NK-92 treated with Interleukin-12 subunit alpha and Interleukin-12 subunit beta, amount 100 ng/mL, for 24 hours (cell line): Measurements from ENCODE around the gene LNX1.

ENCODE experiments used
- DNase-seq: peaks from one replicate; lab custom pipeline; 2025; lab: John Stamatoyannopoulos, UW

LNX1 gene

DNA sequence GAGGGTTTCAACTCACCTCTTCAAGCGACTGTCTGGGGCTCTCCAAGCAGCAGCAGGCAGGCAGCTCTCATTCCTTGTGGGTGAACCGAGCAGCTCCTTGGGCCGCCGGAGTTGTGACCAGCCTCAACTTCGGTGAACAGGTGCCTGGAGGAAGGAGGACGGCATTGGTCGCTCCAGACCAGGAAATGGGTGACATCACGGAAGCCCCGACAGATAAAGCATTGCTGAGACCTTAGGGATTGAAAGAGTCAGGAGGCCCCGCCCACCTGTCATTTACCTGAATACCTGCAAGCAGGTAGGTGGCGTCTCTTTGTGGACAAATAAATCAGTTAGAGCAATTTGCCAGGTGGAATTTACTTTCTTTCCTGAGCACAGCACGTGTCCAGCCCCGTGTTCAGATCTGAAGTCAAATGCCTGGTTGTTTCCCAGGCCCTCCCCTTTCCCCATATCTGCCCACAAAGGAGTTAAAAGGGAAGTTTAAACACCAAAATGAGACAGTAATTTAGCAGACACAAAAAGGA lies at the start of gene LNX1:
Gene LNX1, minus strand, starts transcription at position 115 of the 521 bp plus-strand sequence. CDS start 17,484 bp downstream, outside the sequence.
- no peak for DNase-seq

DNA sequence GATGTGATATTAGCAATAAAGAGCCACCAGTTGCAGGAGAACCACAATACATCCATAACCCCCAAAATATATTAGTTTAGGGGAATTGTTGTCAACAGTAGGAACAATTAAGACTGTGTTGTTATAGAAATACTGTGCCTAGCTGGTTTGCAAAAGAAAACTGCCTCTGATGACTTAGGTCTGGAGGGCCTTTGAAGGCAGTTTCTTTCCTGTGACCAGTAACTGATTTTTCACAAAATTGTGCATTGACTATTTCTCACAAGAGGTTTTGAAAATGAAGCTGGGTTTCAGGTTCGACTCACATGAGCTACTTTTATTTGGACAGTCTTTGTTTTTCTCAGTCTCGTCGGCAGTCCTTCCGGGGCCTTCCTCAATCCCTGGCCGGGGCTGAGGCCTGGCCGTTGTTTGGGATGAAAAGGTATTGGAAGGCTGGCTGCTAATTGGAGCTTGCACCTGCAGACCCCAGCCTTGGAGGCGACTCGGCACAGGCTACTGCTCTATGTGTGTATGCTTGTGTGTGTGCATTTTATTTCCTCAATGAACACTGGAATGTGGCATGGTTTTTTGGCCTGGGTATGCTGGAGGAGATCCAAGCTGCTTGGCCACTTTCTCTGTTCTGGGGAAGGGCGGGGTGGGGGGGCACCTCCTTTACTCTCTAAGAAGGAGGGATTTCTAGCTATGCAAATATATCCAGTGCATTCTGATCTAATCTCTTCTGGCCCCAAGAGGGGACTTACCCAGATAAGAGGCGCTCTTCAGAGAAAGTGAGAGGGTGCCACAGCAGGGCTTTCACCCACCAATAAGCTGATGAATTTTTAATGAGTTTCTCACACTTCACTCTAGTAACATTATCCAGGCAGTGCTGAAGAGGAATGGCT lies 49.5 kb upstream of the LNX1 start:
- no peak for DNase-seq

DNA sequence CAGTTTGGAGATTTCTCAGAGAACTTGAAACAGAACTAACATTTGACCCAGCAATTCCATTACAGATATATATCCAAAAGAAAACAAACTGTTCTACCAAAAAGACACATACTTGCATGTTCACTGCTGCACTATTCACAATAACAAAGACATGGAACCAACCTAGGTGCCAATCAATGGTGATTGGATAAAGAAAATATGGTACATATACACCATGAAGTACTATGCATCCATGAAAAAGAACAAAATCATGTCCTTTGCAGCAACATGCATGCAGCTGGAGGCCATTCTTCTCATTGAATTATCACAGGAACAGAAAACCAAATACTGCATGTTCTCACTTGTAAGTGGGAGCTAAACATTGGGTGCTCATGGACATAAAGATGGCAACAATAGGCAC lies 47.6 kb upstream of the LNX1 start:
- no peak for DNase-seq

DNA sequence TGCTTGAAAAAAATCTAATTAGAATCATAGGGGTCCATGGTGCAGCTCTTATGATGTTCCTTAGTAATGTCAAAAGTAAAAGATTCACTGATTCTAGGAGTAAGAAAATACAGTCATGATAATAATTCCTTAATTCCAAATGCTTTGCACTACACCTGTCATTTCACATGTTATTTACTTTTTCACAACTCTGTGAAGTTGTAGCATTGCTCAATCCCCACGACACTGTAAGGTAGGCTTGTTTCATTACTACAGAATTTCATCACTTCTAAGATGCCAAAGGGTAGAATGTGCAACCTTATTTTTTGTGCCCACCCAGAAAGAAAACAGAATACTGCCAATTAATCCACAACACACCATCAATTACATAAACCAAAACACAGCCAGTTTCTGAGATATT lies 46.1 kb upstream of the LNX1 start:
- DNase-seq = no peak

DNA sequence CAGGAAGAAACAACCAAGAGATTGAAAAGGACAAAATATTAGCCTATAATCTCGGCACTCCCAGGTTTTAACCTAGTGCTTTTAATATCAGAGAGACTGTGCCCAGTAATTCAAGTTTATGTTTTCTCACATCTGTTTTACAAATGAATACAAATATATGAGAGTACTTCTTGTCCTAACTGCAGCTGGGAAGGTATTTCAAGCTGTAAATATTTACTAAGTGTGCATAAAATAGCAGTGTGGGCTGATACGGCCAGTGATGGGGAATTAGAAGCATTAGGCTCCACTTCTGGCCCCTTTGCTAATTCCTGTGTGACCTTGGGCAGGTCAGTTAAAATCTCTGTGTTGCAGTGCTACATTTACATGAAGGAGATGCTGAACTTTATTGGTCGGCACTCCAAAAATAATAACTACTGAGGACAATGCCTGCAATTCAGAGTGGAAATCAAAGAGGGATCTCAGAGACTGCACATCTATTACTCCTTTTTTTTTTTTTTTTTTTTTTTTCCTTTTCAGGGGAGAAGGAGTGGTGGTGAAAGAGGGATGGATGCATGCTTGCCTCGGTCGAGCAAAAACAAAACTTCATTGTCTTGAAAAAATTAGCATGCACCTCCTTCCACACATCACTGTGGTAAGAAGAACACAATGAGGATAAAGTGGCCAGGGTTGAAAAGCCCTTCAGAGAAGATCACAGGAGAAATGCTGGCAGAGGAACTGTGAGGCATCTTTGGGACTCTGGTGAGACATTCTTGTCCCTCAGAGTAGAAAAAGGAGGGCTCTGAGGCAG lies 44.6 kb upstream of the LNX1 start:
- DNase-seq = no peak

DNA sequence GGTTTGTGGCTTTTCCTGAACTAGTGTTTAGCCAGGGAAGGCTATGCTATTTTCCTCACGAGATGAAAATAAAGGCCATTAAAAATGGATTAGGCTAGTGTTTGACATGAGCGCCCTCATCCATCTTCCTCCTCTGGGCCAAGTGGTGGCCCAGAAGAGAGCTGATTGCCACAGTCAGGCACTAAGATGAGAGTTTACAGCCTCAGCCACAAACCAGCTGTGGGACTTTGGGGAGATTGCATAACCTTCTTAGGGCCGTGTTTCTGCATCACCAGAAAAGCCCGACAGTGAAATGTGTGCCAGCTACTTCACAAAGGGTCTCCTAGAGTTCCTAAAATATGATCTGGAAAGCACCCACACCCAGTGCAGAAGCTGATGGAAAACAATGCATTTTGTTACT lies 42.3 kb upstream of the LNX1 start:
- no peak for DNase-seq

DNA sequence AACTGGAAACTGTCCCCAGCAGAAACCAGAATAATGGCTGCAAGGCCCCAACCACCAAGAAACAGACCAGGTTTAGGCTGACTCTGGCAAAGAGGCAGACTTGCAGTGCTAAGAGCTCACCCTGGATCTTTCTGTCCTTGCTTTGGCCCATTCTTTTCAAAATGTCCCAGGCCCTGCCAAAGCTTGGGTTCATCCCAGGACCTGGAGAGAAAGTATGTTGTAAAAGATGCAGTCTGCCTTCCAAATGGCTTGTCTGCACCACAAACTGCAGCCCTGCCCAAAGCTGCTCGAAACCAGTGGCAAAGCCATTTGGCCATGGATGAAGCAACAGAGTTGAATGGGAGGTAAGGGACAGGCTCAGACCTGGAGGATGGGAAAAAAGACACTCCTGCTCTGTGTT lies 38.0 kb upstream of the LNX1 start:
- no peak for DNase-seq

DNA sequence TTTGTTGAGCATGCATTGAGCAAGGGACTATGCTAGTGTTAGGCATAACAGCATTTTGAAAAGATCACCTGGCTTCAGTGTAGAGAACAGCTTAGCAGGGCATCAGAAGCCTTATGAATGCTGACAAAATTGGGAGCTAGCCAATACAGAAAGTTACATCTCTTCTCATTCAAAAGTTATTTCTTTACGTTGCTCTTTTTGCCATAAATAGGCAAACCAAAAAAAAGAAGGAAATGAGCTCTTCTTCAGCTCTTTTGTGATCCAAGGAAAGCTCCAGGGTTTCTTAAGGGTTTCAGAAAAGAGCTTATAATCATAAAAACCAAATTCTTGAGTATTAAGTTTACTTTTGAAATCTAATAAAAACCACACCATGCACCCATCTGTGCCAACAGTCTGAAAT lies 35.2 kb upstream of the LNX1 start:
- DNase-seq = no peak

DNA sequence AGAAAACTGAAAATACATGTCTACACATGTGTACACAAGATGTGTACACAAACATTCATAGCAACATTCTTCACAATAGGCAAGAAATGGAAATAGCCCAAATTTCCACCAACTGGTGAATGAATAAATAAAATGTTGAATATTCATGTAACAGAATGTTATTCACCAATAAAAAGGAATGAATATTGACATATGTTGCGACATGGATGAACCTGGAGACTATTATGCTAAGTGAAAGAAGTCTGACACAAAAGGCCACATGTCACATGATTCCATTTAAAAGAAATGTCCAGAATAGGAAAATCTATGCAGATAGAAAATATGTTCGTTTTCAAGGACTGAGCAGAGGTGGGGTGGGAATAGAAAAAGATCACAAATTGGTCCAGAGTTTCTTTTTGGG lies 34.6 kb upstream of the LNX1 start:
- no peak for DNase-seq

DNA sequence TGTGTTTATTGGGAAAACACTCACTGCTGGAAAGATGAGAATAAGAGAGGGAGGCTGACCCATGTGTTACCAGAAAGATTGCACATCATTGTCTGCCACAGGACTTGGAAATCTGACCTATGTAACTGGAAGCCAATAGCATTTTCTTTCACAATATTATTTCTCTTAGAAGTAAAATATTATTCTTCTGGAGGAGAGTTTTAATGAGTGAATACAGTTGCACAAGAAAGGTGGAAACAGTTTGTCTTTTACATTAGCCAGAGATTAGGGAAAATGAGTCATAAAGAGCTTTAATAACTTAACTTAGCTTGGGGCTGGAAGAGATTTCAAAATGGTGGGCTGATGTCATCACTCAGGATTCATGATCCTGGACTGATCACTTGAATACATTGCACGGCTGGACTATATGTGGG lies 31.5 kb upstream of the LNX1 start:
- no peak for DNase-seq

DNA sequence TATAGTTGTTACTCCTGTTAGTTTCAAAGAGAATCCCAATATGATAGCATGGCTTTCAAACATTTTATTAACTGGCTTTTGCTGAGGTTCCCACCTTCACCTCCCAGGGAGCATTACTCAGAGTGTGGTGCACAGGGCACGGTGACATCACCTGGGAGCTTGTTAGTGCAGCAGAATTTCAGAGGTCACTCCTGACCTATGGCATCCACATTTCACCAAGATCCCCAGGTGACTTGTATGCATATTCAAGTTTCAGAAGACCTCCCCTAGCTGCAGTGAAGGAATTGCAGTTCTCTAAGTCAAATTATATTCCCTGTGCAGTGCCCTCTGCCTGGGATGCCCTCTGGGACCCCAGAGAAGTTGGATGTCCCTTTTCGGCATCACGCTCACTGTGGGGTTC lies 29.7 kb upstream of the LNX1 start:
- DNase-seq = no peak

DNA sequence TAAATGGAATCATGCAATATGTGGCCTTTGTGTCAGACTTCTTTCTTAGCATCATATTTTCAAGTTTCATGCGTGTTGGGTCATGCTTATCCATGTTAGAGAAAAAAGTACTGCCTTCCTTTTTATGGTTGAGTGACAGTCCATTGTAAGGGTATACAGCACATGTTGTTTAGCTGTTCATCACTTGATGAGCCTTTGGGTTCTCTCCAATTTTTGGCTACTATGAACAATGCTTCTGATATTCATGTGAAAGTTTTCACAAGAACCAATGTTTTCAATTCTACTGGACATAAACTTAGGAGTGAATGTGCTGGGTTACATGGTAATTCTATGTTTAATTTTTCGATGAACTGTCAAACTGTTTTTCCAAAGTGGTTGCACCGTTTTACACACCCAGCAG lies 28.1 kb upstream of the LNX1 start:
- DNase-seq = no peak

DNA sequence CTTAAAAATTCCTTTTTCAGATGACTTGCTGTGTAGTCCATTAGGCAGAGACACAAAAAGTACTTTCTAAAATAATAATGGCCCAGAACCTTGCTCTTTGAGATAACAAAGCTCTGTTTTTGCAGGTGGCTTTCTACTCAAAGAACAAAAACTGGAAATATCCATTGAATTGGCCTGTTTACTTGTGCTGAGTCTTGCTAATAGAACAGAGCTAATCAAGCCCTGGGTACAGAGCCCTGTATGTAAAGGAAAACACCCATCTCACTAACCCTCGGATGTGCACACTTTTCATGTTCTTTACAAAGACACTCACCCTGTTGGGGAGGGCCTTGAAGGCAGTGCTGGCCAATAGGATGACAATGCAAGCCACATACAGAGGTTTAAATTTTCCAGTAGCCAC lies 27.0 kb upstream of the LNX1 start:
- no peak for DNase-seq

DNA sequence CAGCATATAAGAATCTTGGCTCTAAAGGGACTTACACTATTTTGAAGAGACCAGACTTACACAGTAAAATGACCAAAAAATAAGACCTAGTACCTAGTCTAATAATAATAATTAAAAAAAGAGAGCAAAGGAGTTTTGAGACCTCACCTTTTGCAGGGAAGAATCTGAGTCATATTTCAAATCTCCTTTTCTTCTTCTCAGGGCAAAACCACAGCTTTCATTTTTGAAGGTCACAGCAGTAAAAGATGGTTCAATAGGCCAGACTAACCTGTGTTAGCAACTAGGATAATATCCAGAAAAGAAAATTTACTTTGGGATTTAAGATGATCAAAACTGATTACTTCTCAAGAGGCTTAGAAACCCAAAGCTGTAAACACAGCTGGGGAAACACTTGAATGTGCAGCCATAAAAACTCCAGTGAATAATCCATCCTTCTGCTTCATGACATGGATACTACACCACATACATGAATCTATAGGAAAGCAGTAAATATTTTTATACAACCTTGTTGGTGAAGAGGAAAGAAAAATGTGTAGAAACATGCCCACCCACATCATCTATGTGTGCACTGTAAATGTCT lies 25.9 kb upstream of the LNX1 start:
- DNase-seq = no peak

DNA sequence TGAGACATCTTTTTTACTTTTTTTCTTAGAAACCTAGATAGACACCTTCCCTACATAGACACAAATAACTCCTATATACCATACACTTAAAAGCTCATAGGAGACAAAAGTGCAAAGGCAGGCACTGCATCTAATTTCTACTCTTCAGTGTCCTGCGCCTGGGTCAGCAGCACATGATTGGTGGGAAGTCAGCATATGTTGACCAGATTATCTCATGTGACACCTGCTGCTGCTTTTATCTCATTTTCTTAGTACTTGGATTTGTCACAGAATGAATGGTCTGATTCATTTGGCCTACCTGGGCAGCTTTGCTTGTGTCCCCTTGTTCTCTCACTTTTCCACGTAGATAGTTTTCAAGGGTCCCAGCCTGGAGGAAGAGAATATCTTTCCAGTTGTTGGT lies 24.9 kb upstream of the LNX1 start:
- no peak for DNase-seq

DNA sequence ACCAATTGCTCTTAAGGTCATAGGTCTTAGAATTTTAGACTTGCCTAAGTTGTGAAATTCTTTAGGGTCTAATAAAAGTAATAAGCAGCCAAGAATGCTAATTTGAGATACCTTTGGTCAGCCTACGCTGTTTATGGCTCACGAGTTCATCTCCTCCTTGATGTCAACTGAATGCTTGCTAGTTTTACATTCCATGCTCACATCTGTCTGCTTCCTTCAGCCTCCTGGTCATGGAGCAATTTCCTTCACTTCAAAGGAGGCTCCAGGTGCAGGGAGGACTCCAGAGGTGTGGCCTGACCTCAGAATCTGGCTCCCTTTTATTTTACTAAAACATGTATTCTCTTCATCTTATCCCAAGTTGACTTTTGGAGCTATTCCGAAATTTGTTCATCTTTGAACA lies 23.3 kb upstream of the LNX1 start:
- no peak for DNase-seq

DNA sequence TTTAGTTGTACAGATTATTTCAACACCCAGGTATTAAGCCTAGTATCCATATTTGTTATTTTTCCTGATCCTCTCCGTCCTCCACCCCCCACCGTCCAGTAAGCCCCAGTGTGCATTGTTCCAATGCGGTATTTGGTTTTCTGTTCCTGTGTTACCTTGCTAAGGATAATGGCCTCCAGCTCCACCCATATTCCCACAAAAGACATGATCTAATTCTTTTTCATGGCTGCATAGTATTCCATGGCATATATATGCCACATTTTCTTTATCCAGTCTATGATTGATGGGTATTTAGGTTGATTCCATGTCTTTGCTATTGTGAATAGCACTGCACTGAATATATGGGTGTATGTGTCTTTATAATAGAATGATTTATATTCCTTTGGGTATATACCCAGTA lies 22.1 kb upstream of the LNX1 start:
- no peak for DNase-seq

DNA sequence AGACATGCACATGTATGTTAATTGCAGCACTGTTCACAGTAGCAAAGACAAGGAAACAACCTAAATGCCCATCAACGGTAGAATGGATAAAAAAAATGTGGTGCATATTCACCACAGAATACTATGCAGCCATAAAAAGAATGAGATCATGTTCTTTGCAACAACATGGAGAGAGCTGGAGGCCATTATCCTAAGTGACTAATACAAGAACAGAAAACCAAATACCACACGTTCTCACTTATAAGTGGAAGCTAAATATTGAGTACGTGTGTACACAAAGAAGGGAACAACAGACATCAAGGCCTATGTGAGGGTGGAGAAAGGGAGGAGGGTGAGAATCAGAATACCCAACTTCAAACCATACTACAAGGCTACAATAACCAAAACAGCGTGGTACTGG lies 17.4 kb upstream of the LNX1 start:
- DNase-seq = no peak

DNA sequence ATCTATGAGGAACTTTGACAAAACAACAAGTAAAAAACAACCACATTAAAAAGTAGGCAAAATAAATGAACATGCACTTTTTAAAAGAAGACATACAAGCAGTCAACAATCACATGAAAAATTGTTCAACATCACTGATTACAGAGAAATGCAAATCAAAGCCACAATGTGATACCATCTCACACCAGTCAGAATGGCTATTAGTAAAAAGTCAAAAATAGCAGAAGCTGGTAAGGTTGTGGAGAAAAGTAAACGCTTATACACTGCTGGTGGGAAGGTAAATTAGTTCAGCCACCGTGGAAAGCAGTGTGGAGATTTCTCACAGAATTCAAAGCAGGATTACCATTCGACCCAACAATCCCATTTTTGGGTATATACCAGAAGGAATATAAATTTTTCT lies 17.0 kb upstream of the LNX1 start:
- DNase-seq = no peak

DNA sequence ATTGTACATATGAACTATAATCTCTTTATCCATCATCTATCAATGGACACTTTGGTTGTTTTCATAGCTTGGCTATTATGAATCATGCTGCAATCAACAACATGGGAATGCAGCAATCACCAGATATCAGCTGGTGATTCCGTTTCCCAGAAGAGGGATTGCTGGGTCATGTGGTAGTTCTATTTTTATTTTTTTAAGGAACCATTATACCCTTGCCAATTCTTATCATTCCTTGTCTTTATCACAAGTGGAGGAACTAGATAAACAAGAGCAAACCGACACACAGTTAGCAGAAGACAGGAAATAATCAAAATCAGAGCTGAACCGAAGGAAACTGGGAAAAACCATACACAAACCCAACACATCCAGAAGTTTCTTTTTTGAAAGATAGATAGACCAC lies 14.5 kb upstream of the LNX1 start:
- DNase-seq = no peak

DNA sequence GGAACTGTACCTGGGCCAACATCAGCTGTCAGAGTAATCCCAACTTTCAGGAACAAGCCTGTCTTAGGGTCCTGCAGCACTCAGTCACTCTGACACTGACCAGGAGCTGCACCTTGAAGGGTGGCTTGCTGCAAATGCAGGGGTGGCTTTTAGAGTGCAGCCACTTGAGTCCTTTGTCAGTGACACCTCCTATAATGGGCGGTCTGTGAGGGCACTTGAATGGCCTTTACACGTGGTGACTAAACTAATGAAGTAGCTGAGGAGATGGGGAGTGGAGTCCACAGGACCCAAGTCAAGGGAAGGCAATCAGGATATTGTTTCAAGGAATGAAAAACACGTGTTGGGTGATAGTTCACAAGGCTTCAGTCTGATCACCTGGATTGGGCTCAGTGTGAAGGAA lies 11.1 kb upstream of the LNX1 start:
- DNase-seq = no peak

DNA sequence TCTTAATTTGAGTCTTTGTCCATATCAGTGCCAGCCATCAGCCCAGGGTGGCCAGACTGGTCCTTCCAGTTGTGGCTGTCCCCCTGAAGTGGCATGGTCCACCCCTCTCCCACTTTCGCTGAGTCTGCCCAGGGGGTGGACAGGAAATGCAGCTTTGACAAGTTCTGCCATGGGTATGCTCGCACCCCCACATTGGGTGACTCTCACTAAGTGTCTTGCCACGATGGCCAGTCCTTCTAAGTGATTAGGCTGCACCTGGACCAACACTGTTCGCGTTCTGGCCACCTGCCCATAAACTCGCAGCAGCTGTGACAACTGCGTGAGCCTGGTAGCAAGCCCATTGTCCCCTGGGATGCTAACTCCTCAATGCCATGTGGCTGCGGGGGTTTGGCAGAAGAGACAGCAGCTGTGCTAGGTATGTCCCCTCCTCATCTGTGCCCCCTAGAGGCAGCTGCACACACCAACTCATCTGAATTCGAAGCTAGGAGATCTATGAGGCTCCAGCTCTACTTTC lies 10.0 kb upstream of the LNX1 start:
- no peak for DNase-seq

DNA sequence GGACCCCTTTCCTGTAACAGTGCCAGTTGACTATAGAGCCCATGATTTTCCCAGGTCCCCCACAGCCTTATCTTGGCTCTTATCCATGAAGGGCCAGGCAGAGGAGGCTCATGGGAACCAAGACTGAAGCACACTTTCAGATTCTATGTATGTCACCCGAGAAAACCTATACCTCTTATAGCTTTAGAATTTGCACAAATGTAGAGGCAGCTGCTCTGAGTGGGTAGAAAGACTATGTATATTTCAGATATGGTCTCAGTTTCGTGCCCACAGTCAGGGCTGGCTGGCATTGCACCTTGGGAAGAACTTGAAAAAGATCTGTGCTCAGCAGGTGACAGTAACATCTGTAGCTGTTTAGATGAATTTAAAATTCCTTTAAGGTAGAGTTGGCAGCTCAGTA lies 8.3 kb upstream of the LNX1 start:
- no peak for DNase-seq
